ENCODE data around the gene ZDHHC18.
A peak's percentile ranks its signal among the peaks of the same experiment; 100 is the strongest.

Gene ZDHHC18

GRCh38 chr1:26889551-26890466 is 63.3 kb downstream of the ZDHHC18 start, which contains the start of gene GPN2:
TSS of gene GPN2 (minus strand) at chr1:26890283. CDS start at chr1:26890096, 187 bp downstream.
- peak within 1 kb of the TSS; percentile 98 for H3K4me3 ChIP-seq (ENCODE audit: low read depth, low read length)
- ChIA-PET CTCF (interaction anchor here (0.8 to 5.1 kb wide), 18 partner anchors 9 to 291 kb away, joined by 3 to 60 read pairs (median 5); partner anchors contain the start of gene GPATCH3), POLR2A (interaction anchor here (0.6 to 4.5 kb wide), 5 partner anchors 9 to 275 kb away, joined by 3 to 42 read pairs (median 4); partner anchors contain the start of genes GPATCH3, NUDC and TRNP1)
- peak; percentile 21 for DNase-seq (ENCODE audit: low read depth, low spot score)
- no peak for TF ChIP-seq CTCF (IDR thresholded peaks at IDR 0.05; ENCODE audit: insufficient read depth, low read length, missing control alignments)

DNA sequence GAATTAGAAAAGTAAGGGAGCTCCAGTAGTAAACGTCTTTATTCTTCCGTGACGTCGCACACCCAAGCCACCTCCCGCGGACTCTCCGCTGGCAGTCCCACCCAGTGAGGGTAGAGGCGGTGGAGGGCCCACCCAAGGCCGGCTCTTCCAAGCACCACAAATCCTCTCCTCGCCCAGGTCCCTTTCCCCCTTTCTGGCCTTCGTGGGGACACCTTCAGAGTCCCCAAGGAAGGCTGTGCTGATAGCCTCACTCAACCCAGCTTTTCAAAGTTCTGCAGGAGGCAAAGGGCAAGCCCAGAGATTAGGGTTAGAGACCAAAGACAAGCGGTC is 63.9 kb downstream of the ZDHHC18 start:
- H3K4me3 ChIP-seq (ENCODE audit: low read depth, low read length) = peak overlapping the region; percentile 98
- CTCF ChIA-PET = interaction anchor here (0.8 to 5.1 kb wide), 11 partner anchors 9 to 292 kb away, joined by 3 to 60 read pairs (median 5); partner anchors contain the start of gene GPATCH3
- TF ChIP-seq CTCF (IDR thresholded peaks at IDR 0.05; ENCODE audit: insufficient read depth, low read length, missing control alignments) = no peak
- DNase-seq (ENCODE audit: low read depth, low spot score) = no peak
- POLR2A ChIA-PET = interaction anchor here (0.6 to 4.5 kb wide), 5 partner anchors 9 to 276 kb away, joined by 3 to 42 read pairs (median 4); partner anchors contain the start of genes GPATCH3, NUDC and TRNP1

- no peak overlapping the region for H3K4me3 ChIP-seq (ENCODE audit: low read depth, low read length)
- no peak for DNase-seq (ENCODE audit: low read depth, low spot score)
- ChIA-PET POLR2A (no interaction called here), CTCF (interaction anchor here (0.6 to 1.1 kb wide), 2 partner anchors 13 to 24 kb away, joined by 3 to 4 read pairs; no protein-coding TSS in a partner anchor)
- TF ChIP-seq CTCF (IDR thresholded peaks at IDR 0.05; ENCODE audit: insufficient read depth, low read length, missing control alignments) = no peak
These were observed 67.8 kb downstream of the ZDHHC18 start for GRCh38 chr1:26894263-26894662.

GRCh38 chr1:26897351-26897750 is 70.9 kb downstream of the ZDHHC18 start:
- no peak overlapping the region for H3K4me3 ChIP-seq (ENCODE audit: low read depth, low read length)
- no peak for DNase-seq (ENCODE audit: low read depth, low spot score)
- ChIA-PET POLR2A (interaction anchor here (4.5 kb wide), 1 partner anchor 9 kb away, joined by 42 read pairs; the partner anchor contains the start of gene GPN2), CTCF (interaction anchor here (5.4 kb wide), 1 partner anchor 10 kb away, joined by 32 read pairs; no protein-coding TSS in a partner anchor)
- no peak for TF ChIP-seq CTCF (IDR thresholded peaks at IDR 0.05; ENCODE audit: insufficient read depth, low read length, missing control alignments)

DNA sequence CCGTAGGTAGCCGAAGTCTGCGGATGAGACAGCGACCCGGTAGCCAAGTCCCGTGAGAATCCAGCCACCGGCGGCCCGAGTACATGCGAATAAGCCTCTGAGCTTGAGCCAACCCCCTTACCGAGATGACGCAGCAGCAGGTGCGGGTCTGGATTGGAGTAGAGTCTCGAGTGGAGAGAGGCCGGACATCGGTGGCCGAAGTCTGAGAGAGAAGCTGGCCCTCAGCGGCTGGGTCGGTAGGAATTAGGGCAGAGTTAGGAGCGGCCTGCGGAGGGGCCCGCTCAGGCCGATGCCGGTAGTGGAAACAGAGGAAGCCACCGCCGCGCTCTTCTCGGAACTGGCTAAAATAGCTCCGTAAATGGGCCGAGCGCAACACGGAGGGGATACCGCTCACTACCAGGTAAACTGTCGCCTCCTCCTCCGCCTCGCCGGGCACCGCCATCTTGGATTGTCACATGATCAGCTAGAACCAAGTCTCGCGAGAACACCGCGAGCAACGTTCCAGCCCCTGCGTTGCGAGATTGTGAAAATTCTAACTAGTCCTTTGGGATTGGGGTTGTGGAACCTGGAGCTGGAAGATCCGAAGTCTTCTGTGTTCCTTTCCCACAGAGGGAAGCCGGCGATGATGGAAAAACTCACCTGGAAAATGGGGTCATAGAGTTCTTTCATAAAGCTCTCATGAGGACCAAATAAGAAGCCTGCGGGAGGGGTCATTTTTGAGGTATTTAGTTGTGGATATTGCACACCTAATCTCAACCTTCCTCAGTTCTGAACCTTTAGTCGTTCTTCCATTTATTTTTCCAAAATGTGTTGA is 73.7 kb downstream of the ZDHHC18 start, which contains the start of gene GPATCH3:
TSS of gene GPATCH3 (minus strand) at position 467 of the 814 bp plus-strand sequence. CDS start at position 442, 25 bp downstream.
- ChIA-PET POLR2A (interaction anchor here (0.8 to 4.5 kb wide), 5 partner anchors 12 to 348 kb away, joined by 3 to 42 read pairs (median 5); partner anchors contain the start of genes GPN2 and TRNP1), CTCF (interaction anchor here (0.8 to 5.4 kb wide), 4 partner anchors 10 to 98 kb away, joined by 3 to 32 read pairs (median 4); partner anchors contain the start of gene GPN2)
- no peak for TF ChIP-seq CTCF (IDR thresholded peaks at IDR 0.05; ENCODE audit: insufficient read depth, low read length, missing control alignments)
- peak; percentile 42 for DNase-seq (ENCODE audit: low read depth, low spot score)
- peak within 1 kb of the TSS; percentile 98 for H3K4me3 ChIP-seq (ENCODE audit: low read depth, low read length)

Data from AG04449 (cell line).